Left colon (tissue), 2 donors: Measurements from ENCODE around the gene NMBR. TPM values are rescaled to one million over a fixed set of nuclear protein-coding genes. Genes with fewer than 3 reads are reported as not detected.
"Not testable (repeated sequence)": the region's sequence is repeated elsewhere in the genome, so short reads cannot be mapped to it uniquely, and the experiment has no call there.

Source experiments
- ATAC-seq: fragments of 200-7000 bp; cut with Tn5 transposase; one replicate; pipeline ENCODE4 v1.9.1; 2020; ENCODE audit warnings: mild to moderate bottlenecking, moderate library complexity
- DNase-seq, 2 donors: peaks; one replicate each; pipeline ENCODE4 v3.0.0-alpha.2; 2020
- intact Hi-C, 2 donors: fragments of 100-400 bp; cut with DNase I in 1 of 2; cut with micrococcal nuclease in 1 of 2; formaldehyde crosslinking; loops; one replicate each; pipeline versions ENCODE4 v1.11.2 to v1.14.0; 2022; cut with DNase I, micrococcal nuclease
- long read RNA-seq: library from polyadenylated mRNA; unstranded; transcript quantifications from one replicate; pipeline ENCODE4 v2.0.0, GENCODE V29; 2021
- total RNA-seq, 2 donors: library from RNA; stranded (reverse); fragmentation: NEBNext Ultra II Directional; extraction: Animal tissue kit (Norgen Biotek cat#: 25700); gene quantifications; one replicate each; pipeline ENCODE4 v1.2.1, GENCODE V29; 2021
- donor health status: DM: no; HTN: no; CAD: no.
- donor health status: DM: yes; HTN: yes; CAD: no.

The NMBR gene
- not detected for total RNA-seq
- long read RNA-seq: 0 reads

DNA sequence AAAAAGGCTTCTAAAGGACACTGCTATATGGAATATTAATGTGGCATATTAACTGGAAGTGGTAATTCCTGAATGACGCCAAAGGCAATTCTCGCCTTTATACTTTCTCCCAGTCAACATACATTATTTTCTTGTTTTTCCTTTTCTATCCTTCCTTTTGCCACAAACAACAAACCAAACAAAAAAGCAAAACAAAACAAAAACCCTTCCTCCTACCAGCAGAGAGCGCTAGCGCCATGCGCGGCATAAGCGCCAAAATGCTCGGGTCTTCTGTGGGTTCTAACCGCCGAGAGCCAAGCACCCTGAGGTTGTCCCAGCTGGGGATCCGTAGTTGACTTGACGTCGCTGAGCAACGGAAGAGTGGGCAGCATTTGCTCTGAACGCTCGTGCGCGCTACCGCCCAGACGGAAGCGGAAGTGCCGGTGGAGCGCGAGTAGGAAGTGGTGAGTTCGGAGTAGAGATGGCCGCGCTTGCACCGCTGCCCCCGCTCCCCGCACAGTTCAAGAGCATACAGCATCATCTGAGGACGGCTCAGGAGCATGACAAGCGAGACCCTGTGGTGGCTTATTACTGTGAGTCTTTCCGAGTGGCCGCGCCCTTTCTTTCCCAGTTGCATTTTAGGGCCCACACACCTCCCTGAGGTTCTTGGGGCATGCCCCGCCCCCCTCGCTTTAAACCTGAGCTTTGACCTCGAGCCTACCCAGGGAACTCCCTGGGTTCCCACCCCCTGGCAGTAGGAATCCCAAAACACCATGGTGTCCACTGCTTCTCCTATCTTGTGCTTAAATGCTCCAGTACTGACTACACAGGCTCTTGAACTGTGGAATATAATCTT is at the start of gene NMBR, which contains the start of gene VTA1:
TSS of gene NMBR (minus strand) at position 295 of the 835 bp plus-strand sequence. CDS start 58,464 bp downstream, outside the sequence.
TSS of gene VTA1 (plus strand) at position 436 of the 835 bp plus-strand sequence. CDS start at position 461, 25 bp downstream.
- DNase-seq (peak; percentile 95 to 98), ATAC-seq (peak; percentile 99)
- intact Hi-C loops: loop anchor here in 1 of 2 donors (5.0 kb wide), 1 partner anchor 60 kb away; no protein-coding TSS in a partner anchor

DNA sequence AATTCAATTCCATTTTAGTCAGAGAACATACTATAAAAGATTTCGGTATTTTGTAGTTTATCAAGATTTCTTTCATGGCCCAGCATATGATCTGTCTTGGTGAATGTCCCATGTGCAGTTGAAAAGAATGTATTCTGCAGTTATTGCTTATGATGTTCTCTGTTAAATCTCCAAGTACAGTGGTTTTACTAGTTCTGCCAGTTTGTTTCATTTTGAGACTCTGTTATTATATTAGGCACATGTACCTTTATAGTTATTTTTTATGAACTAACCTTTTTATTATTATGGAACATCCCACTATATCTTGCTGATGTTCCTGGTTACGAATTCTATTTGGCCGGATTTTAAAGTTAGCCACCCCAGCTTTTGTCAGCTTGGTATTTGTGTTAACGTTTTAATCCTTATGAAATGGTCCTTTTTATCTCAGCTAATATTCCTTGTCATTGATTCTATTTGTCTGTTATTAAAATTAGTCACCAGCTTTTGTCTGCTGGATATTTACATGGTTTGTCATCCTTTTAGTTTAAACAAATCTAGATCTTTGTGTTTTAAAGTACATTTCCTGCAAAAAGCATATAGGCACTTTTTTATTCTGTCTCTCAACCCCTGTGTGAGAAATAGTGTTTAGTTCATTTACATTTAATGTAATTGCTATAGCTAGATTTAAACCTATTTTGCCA is 49.1 kb upstream of the NMBR start:
- intact Hi-C loops: no loop called here
- DNase-seq (no peak), ATAC-seq (no peak)

DNA sequence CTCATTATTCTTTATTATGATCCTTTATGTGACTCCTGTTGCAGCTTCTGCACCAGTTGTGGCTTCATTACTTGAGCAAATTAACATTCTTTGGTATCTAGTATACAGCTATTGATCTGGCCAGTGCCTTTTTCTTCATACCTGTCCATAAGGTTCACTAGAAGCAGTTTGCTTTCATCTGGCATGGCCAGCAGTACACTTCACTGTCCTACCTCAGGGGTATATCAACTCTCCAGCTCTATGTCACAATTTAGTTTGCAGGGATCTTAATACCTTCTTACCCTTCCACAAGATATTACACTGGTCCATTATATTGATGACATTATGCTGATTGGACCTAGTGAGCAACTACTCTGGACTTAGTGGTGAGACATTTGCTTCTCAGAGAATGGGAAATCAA is 46.7 kb upstream of the NMBR start:
- ATAC-seq (no peak), DNase-seq (no peak)

DNA sequence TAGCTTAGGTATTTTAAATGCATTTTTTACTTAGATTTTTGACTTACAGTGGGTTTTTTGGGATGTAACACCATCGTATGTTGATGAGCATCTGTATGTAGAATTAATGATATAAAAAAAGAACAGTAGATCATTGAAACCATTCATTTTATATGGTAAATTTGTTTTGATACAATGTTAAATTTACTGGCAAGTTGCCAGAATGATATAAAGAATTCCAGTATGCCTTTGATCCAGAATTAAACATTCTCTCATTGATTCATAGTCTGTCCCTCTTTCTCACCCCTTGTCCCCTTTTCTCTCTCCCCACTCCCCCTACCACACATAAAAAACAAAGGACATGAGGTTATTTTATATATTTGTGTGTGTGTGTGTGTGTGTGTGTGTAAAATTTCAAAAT is 45.4 kb upstream of the NMBR start:
- ATAC-seq (no peak), DNase-seq (no peak)
- intact Hi-C loops: no loop called here

More for the DNA sequence above, 46.7 kb upstream of the NMBR start:
- intact Hi-C loops: no loop called here

DNA sequence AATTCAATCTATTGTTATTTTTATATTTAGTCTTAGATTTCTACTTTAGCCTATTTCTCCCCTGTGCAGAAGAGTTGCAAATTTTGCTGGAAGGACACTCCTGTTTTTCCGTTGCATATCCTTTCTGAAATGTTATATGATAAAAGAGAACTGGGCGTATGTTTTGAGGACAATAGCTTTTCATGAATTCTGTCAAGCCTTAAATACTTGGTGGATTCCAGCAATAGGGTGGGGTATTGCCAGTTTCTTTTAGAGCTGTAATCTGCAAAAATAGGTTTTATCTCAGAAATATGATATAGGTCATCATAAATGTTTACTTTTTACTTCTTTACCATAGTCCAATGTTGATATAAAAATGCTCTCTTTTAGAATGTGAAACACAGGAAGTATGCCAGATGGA is 42.1 kb upstream of the NMBR start:
- intact Hi-C loops: no loop called here
- DNase-seq (no peak), ATAC-seq (no peak)

DNA sequence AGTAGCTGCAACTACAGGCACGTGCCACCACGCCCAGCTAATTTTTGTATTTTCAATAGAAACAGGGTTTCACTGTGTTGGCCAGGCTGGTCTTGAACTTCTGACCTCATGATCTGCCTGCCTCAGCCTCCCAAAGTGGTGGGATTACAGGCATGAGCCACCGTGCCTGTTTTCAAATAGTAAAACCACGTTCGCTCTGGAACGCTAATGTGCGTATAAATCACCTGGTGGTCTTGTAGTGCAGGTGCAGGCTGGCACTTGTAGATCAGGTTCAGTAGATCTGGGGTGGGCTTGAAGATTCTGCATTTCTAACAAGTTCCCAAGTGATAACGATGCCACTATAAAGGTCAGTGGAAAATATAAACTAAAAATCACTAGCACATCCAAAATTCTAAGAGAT is 41.4 kb upstream of the NMBR start:
- ATAC-seq, DNase-seq, intact Hi-C loops: not testable (repeated sequence)

DNA sequence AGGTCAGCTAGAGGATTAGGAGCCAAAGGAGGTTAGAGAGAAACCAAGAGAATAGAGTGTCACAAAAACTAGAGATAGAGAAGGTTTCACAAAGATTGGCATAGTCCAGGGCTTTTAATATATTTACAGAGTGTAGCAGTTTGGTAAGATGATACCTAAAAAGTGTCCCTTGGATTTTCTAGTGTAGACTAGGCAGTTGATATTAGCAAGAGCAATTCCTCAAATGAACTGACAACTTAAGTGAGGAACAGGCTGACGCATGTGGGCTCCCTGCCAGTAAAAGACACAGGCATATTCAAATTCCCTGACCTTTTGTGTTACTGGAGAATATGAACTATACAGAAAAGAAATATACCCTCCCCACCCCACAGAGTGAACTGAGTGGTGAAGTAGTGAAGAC is 40.3 kb upstream of the NMBR start:
- intact Hi-C loops: no loop called here
- ATAC-seq: no peak

DNA sequence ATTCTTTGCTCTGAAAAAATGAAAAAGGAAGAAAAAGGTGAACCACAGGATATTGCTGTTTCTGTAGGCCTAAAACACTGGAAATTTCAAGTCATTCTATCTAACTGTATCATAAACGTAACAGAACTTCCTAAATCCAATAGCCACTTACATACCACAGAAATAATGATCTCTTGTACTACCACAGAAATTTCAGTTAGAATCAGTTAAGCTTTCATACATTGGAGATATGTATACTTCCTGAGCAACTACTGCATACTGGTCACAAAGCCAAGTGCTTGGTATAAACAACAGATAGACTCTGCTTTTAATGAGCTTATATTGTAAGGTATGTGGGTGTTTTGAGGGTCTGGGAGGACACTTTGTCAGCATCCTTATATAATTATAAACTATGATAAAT is 38.7 kb upstream of the NMBR start:
- DNase-seq: no peak
- intact Hi-C loops: no loop called here

More for the DNA sequence above, 40.3 kb upstream of the NMBR start:
- DNase-seq: no peak

DNA sequence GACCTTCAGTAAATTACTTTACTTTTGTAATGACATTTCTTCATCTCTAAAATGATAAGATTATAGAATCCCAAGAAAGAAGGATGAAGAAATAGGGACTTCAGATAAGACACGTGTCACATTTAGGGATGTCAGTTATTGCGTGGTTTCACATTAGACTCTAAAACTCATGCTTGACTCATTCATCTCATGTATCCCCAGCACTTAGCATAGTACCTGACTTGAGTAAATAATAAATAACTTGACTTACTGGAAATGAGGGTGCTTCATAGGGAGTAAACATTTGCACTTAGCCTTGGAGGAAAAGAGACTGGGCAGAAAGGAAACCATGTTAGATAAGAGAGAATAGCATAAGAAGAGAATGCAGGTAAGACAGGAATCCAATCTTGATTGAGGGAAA is 37.4 kb upstream of the NMBR start:
- ATAC-seq: no peak
- no peak for DNase-seq
- intact Hi-C loops: no loop called here

More for the DNA sequence above, 38.7 kb upstream of the NMBR start:
- ATAC-seq: no peak

DNA sequence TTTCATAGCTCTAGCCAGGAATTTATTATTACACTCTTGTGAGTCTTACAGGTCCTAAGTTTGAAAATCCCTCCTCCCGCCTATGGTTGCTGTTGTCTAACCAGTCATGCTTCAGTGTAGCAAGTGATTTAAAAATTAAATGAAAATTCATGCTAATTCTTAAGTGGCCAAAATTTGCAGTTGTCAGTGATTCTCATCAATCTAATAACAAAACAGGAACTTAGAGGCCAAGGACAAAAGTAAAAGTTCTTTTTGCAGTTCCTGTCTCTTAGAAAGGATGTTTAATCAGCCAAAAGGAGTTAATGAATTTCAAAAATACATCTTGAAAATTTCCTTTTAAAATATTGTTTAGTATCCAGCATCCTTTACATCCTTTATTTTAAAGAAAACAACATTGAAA is 36.4 kb upstream of the NMBR start:
- ATAC-seq (no peak), DNase-seq (no peak)
- intact Hi-C loops: no loop called here

DNA sequence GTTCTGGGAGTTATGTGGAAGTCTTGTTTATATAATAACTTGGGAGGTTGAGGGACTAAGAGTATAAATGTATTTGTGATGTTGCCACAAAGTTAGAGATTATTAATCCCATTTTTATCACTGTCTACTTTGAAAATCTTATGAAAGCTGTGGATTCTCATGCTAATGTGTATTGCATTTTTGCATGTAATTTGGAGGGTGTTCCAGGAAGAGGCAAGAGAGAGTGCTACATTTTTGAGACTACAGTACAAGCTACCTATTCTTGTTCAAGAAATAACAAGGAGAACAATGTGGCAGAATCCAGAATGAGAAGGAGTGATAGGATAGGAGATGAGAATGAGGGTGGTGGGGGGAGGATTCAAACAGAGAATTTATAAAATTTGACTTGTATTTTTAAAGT is 35.1 kb upstream of the NMBR start:
- DNase-seq: no peak
- no peak for ATAC-seq
- intact Hi-C loops: no loop called here

DNA sequence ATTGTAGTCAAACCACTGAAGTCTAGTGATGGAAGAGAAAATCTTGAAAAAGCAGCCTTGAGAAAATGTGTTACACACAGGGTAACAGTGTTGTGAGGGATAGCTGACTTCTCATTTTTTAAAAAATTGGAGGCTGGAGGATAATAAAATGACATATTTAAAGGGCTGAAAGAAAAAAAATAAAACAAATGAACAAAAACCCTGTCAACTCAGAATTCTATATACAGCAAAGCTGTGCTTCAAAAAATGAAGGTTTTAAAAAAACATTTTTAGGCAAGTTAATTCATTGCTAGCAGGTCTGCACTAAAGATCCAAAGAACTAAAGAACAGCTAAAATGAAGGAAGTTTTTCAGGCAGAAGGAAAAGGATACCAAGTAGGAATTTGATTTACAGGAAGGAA is 31.2 kb upstream of the NMBR start:
- no peak for DNase-seq
- ATAC-seq: no peak
- intact Hi-C loops: no loop called here

DNA sequence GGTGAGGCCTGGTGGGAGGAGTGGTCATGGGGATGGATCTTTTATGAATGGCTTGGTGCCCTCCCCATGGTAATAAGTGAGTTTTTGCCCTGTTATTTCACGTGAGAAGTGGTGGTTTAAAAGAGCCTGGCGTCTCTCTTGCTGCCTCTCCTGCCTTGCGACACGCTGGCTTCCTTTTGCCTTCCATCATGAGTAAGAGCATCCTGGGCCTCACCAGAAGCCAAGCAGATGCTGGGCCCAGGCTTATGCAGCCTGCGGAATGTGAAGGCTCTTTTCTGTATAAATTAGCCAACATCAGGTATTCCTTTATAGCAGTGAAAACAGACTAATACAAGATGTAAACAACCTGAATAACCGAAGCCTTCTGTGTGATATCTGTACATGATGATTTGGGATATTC is 27.8 kb upstream of the NMBR start:
- intact Hi-C loops: no loop called here
- no peak for DNase-seq
- ATAC-seq: no peak

DNA sequence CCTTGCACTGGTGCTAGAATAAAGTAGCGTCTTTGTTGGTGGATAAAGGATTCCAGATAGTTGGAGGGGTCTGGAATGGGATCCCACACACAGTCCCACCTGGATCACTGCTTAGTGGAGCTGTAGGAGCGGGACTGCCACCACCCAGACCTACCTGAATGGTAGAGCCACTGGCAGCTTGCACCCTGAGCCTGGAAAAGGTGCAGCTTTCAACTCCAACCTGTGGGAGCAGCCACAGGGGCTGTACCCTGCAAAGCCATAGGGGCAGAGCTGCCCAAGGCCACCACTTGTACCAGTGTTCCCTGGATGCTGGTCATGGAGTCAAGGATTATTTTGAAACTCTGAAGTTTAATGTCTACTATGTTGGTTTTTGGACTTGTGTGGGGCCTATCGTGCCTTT is 27.1 kb upstream of the NMBR start:
- intact Hi-C loops: no loop called here
- no peak for ATAC-seq

DNA sequence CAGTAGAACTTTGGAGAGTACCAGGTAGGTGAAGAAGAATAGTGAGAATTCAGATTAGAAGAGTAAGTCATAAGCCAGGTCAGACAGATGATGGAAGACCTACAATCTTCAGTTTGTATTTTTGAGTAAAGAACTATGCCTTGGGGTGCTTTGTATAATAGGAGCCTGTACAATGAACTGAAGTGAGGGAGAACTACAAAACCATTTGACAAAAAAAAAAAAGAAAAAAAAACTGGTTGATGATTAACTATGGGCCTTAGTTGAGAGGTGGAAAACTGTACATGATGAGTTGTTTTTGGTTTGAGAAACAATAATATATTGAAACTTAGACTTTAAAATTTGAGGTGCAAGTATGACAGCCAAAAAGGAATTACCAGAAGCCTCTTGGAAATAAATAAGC is 25.8 kb upstream of the NMBR start:
- DNase-seq (no peak), ATAC-seq (no peak)
- intact Hi-C loops: no loop called here

More for the DNA sequence above, 27.1 kb upstream of the NMBR start:
- DNase-seq: no peak

DNA sequence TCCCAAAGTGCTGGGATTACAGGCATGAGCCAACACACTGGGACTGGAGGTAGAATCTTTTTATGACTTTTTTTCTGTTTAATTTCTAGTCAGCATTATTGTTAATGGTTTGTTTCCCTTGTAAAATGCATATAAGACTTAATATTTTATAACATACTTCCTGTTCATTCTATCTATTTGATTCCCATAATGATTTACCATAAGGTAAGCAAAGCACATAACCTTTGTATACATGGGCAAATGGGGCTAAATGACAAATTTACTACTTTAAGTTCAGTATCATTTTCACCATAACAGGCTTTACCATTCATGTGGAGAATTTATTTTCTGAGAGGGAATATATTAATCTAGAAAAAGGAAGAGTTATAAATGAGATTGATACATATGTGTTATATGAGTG is 24.4 kb upstream of the NMBR start:
- peak; percentile 52 for ATAC-seq
- intact Hi-C loops: no loop called here
- DNase-seq: no peak

DNA sequence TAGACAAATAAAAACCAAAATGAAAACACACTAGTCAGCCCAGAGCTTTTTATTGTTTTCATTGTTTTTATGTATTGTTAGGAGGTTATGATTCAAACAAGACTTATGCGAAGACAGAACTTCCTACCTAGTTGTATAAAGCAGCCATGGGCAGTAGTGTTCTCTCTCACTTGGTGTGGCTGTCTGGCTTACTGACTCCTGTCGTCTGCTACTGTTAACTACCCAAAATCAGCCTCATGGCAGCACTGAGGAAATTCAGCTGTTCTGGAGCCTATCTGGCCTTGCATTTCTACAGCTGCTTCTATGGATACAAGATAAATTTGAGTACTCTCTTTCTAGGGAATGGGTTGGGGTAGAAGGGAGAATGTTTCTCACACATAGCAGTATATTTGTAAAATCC is 20.6 kb upstream of the NMBR start:
- DNase-seq: no peak
- intact Hi-C loops: no loop called here
- ATAC-seq: no peak

DNA sequence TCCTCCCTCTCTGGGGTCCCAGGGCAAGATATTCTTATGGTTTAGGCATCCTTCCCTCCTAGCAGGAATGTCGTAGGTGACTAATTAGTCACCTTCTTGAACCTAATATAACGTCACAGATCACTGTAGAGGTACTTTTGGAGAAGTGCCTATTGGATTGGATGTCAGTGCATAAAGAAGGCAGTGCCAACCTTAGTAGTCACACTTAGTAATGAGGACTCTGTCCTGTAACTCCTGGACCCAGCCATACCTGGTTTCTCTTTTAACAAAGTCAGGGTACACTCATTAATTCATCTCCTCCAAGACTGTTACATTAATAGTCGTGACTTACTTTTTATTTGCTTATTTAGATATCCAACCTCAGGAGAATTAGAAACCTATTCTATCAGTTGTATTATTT is 20.1 kb upstream of the NMBR start:
- intact Hi-C loops: no loop called here
- DNase-seq: no peak
- ATAC-seq: no peak

DNA sequence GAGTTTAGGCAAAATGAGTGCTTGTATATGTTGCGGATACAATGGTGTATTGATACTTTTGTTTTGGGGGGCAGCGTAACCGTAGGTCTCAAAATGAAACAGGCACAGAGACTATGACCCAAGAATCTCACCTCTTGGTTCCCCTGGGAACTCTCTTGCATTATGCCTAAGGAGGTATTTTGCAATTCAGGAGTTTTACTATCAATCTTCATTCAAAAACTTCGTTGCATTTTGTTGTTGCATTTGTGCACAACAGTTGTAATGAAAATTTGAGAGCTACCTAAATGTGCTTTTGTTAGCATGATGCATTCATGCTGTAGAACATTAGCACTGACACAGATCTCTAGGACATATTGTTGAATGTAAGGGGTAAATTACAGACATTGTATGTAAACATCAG is 18.3 kb upstream of the NMBR start:
- ATAC-seq: no peak
- no peak for DNase-seq
- intact Hi-C loops: no loop called here

DNA sequence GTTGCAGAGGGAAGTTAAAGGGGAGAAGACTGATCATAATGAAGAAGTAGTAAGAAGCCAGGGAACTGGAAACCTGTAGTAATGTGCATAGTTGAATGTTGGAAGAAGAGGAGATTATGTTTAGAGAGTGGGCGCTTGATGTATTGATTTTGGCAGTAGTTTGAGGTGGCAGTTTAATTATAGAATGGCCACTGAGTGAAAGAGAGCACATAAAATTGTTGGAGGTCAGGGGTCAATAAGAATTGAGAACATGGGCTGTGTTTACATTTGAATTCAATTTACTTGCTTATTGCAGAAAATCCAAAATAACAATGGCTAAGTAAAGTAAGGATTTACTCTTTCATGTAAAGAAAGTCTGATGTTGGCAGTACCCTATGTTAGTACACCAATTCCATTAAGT is 15.9 kb upstream of the NMBR start:
- DNase-seq (no peak), ATAC-seq (no peak)
- intact Hi-C loops: no loop called here
